Effector CD4-positive, alpha-beta T cell (primary cell): ENCODE results near the gene F7.
"Not testable (repeated sequence)": the region's sequence is repeated elsewhere in the genome, so short reads cannot be mapped to it uniquely, and the experiment has no call there.

Experiments
- DNase-seq: peaks from one replicate; pipeline ENCODE4 v3.0.0-alpha.2; 2020

F7 gene

GRCh38 chr13:113157206-113157928, 51.8 kb downstream of the F7 start:
- no peak for DNase-seq

GRCh38 chr13:113157929-113158747, 52.5 kb downstream of the F7 start, which contains the start of gene PROZ:
TSS of gene PROZ (plus strand) at chr13:113158648. CDS start at chr13:113158661, 13 bp downstream.
- DNase-seq: no peak

GRCh38 chr13:113158946-113159345, 53.4 kb downstream of the F7 start:
- DNase-seq: no peak

- DNase-seq: no peak
Measured at GRCh38 chr13:113159701-113160100, 54.1 kb downstream of the F7 start.

GRCh38 chr13:113160983-113161382, 55.4 kb downstream of the F7 start:
- no peak for DNase-seq

DNA sequence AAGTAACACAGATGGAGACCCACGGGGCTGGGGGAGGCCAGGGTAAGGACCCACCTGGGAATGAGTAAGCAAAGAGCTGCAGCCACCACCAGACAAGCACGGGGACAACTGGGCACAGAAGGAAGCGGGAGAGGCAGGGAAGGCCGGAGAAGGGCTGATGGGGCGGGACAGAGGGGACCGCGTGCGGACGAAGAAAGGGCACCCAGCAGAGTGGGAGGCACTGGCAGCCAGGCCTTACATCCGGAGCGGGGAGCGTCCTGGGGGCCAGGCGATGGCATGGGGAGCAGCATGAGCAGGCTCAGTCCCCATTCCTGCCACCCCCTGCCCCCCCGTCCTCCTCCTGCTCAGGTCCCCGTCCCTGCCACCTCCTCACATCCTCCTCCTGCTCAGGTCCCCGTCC, 55.8 kb downstream of the F7 start:
- DNase-seq: no peak

- not testable (repeated sequence) for DNase-seq
Measured at GRCh38 chr13:113161975-113162374, 56.4 kb downstream of the F7 start.

DNA sequence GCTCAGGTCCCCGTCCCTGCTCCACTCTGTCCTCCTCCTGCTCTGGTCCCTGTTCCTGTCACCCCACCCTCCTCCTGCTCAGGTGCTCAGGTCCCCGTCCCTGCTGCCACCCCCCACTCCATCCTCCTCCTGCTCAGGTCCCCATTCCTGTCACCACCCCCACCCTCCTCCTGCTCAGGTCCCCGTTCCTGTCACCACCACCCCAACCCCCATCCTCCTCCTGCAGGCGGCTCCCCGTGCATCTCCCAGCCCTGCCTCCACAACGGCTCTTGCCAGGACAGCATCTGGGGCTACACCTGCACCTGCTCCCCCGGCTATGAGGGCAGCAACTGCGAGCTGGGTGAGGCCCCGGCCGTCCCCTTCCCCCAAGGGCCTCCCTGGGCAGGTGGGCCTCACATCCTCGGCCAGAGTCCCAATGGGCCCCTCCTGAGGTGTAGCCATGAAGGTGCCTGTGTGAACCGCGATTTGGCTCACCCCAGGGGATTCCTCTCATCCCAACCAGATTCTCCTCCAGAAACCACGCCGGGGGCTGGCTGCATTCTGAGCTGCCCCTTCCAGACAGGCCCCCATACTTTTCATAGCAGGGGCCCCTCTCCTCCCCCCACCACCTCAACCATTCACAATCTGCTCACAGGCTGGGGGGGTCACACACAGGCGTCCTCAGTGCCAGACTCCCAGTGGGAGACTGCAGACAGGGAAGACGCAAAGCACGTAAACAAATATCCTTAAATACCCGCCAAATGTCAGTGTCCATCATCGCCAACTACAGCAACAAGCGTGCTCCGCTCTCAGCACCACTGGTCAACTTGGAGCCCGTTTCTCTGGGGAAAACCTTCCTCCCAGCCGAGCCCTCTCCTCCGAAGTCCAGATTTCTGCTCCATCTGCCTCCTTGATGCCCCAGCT, 57.4 kb downstream of the F7 start:
- no peak for DNase-seq

- no peak for DNase-seq
Measured at GRCh38 chr13:113164492-113164891, 58.9 kb downstream of the F7 start.

DNA sequence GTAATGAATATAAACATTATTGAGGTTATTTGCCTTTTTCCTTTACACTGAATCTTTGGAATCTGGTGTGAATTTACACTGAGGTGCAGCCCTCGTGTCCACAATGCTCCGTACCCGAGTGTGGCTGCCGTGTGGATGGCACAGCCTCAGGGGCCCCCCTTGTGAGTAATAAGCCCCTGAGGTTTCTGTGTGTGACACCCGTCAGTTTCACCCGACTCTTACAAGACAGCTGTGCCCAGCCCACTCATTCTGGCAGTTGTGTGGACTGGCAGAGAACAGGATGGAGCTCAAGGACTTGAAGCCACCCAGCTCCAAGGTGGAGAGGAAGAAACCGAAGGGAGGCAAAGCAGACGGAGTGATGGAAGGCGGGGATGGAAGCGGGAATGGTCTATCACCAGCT, 60.7 kb downstream of the F7 start:
- DNase-seq: no peak

GRCh38 chr13:113166681-113167080, 61.1 kb downstream of the F7 start:
- DNase-seq: no peak

GRCh38 chr13:113167155-113167554, 61.6 kb downstream of the F7 start:
- no peak for DNase-seq

DNA sequence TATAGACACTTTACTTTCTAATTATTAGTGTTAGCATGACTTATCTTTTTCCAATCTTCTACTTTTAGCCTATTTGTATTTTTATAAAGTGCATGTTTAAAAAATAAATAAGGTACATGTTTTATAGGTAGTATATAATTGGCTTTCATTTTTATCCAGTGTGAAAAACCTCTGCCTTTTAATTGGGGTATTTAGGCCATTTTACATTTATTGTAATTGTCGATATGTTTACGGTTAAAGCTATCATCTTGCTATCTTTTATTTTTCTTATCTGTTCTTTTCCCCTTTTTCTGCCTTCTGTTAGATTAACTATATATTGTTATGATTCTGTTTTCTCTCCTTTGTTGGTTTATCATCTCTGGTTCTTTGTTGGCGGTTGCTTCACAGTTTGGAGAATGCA, 62.0 kb downstream of the F7 start:
- no peak for DNase-seq

DNA sequence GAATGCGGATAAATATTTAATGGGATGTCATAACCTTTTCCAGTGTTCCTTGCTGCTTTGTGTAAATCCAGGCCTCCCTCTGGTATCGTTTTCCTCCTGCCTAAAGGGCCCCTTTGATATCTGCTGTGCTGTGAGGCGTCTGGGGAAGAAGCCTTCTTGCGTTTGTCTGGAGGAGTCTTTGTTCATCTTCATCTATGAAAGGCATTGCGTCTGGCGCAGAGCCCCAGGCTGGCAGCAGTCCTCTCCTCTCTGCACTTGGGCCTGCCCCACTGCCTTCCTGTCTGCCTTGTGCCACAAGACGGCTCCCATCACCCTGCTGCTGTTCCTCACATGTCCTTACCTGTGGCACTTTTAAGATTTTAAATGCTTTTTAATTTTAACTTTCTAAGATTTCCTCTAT, 62.6 kb downstream of the F7 start:
- DNase-seq: no peak

DNA sequence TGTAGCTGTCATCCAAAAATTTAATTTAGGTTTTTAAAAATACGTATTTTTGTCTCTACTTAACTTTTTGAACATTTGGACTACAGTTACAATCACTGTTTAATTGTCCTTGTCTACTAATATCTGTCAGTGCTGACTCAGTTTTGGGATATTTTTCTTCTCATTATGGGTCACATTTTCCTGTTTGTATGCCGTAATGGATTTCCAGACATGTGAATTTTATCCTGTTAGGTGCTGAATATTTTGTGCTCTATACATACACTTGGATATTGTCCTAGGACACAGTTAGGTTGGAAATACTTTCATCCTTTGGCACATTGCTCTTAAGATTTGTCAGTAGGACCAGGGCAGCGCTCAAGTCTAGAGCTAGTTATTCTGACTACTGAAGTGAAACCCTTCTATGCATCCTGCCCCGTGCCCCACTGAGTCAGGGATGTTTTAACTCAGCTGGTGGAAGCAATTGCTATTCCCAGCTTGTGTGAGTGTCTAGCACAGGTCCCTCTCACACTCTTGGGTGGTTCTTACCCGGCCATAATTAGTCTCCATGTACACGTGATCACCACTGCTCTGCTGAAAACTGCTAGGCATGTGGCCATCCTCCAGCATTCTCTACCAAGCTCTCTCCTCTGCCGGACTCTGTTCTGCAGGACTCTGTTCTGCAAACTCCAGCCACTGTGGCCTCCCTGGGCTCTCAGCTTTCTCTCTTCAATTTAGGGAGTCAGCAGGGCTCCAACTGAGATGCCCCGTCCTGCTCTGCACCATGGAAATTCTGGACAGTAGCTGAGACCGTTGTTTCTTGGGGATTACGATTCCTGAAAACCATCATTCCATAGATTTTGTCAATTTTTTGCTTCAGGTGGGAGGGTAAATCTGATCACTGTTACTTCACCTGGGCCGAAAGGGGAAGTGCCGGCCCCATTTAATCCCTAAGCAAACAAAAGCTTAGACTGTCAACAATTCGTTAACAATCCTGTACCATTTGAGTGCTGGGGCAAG, 64.0 kb downstream of the F7 start:
- no peak for DNase-seq
